Fibroblast of skin of scalp (primary cell): ENCODE data around the gene CTF1.
A peak's percentile ranks its signal among the peaks of the same experiment; 100 is the strongest.
"Not testable (repeated sequence)": the region's sequence is repeated elsewhere in the genome, so short reads cannot be mapped to it uniquely, and the experiment has no call there.

Source experiments
- DNase-seq: peaks from one replicate; pipeline ENCODE4 v3.0.0-alpha.2; 2013

Gene CTF1

GRCh38 chr16:30931068-30931650 lies 34.7 kb downstream of the CTF1 start:
- no peak for DNase-seq

- DNase-seq: peak; percentile 36
These were observed 38.6 kb downstream of the CTF1 start for GRCh38 chr16:30934827-30935557.

GRCh38 chr16:30937692-30938091 lies 41.3 kb downstream of the CTF1 start:
- no peak for DNase-seq

GRCh38 chr16:30939571-30939970 lies 43.2 kb downstream of the CTF1 start:
- DNase-seq: not testable (repeated sequence)

GRCh38 chr16:30941600-30942425 lies 45.4 kb downstream of the CTF1 start:
- DNase-seq: peak; percentile 66

- no peak for DNase-seq
These were observed 46.0 kb downstream of the CTF1 start for GRCh38 chr16:30942426-30942806.

GRCh38 chr16:30944352-30944751 lies 47.9 kb downstream of the CTF1 start:
- DNase-seq: no peak

- no peak for DNase-seq
These were observed 50.5 kb downstream of the CTF1 start for GRCh38 chr16:30946671-30947540.

- no peak for DNase-seq
These were observed 51.1 kb downstream of the CTF1 start for GRCh38 chr16:30947541-30947858.

- DNase-seq: peak; percentile 98
These were observed 51.6 kb downstream of the CTF1 start for GRCh38 chr16:30947859-30948666.

- DNase-seq: peak; percentile 51
These were observed 52.5 kb downstream of the CTF1 start, which contains the start of gene ORAI3 for GRCh38 chr16:30948667-30949649. ORAI3 (plus strand) TSS chr16:30949068; CDS start chr16:30949290, 222 bp downstream.

- peak; percentile 34 for DNase-seq
These were observed 53.5 kb downstream of the CTF1 start for GRCh38 chr16:30949650-30950515.

- DNase-seq: no peak
These were observed 54.2 kb downstream of the CTF1 start for GRCh38 chr16:30950516-30951065.

- no peak for DNase-seq
These were observed 54.8 kb downstream of the CTF1 start for GRCh38 chr16:30951193-30951592.

GRCh38 chr16:30951750-30952149 lies 55.3 kb downstream of the CTF1 start:
- no peak for DNase-seq

- DNase-seq: no peak
These were observed 56.7 kb downstream of the CTF1 start for GRCh38 chr16:30953111-30953510.
